GM21619 (cell line): Measurements from ENCODE around the gene ELMO1.

Experiments used
- ATAC-seq: cut with Tn5 transposase; IDR thresholded peaks from one replicate; pipeline ENCODE4 v1.9.1; 2021; ENCODE audit not compliant: unreplicated experiment

The ELMO1 gene

DNA sequence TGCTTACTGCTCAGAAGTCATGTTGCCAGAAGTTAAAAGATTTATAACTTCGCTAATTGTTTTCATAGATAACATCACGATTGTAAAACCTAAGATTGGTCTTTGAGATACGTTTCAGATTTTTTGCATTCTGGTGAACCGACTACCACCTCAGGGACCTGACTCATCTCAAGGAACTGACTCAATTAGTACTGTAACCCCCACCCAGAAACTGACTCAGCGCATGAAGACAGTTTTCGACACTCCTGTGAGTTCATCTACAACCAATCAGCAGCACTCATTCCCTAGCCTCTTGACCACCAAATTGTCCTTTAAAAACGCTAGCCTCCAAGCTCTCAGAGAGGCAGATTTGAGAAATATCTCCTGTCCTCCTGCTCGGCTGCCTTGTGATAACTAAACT, 72.3 kb downstream of the ELMO1 start:
- no peak for ATAC-seq

DNA sequence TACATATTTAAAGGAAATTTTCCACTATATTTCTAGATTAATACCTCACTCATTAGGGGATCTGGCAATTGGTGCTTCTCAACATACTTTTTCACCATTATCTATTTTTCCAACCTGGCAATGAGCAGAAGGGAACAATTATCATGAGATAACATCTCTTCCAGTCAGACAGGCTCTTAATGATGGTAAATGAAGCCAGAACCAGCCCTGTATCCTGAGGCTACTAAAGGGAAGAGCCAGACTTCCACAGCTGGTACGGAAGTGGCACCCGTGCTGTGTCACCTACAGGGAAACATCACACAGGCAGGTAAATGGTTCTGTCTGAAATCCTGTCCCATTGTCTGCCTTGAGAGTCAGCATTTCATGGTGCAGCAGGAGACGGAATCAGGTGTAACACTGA, 75.9 kb downstream of the ELMO1 start:
- no peak for ATAC-seq

DNA sequence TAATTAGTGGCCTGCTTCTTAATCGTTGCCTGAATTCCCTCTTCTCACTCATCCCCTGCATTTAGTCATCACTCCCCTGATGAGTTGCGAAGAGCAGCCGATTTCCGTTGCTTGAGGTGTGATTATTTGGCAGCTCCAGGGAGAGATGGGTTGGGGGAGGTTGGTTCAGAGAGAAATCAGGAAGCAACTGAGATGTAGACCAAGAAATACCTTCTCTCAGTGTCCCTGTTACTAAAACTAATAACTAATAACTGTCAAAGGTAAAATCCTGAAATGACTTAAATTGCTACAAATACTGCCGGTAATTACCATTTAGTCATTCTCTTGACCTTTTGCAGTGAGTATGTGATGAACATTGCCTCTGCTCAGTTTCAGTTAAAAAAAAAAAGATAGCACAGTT, 76.9 kb downstream of the ELMO1 start:
- ATAC-seq: no peak

DNA sequence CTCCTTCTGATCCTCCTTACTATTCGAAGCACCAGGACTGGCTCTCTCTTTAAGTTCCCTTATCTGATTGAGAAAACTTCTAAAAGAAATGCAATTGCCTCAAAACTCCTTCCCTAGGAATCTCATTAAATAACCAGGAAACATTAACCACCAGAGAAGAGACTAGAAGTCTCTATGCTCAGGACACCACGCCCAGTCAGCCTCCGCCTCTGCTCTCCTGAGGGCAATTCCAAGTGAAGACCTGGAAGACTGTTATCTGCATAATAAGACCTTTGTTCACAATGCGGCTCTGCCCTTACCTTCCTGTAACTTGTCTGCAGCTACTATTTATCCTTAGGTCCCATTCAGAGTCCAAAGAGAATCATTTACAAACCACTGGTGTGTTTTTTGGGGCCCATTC, 78.8 kb downstream of the ELMO1 start:
- no peak for ATAC-seq

DNA sequence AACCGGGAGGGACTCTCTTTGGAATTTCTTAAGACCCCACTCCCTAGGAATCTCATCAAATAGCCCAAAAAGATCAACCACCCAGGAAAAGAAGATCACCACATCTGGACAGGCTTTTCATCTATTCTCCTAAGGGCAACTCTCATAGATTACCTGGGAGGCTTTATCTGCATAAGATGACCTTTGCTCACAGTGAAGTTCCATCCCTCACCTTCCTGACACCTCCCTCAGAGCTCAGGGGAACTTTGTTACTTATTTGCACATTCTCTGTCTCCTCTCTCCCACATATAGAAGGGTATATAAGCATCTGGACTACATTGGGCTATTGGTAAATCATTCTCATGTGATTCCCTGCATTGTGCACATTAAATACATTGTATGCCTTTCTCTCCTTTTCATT, 80.1 kb downstream of the ELMO1 start:
- no peak for ATAC-seq

DNA sequence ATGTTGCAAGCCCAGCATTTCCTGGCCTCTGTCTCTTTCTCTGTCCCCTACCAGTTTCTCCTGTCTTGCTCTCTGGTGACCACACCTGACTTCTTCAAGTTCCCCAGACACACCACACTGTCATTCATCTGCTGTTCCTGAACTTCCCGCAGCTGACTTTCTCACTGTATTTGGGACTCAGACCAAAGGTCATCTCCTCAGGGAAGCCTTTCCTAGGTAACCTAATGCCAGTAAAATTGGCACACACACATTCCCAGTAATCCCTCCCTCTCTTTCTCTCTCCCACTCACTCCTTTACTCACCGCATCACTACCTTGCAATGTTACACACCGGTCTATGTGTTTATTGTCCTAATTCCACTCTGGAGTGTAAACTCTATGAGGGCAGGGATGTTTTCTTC, 81.7 kb downstream of the ELMO1 start:
- no peak for ATAC-seq

DNA sequence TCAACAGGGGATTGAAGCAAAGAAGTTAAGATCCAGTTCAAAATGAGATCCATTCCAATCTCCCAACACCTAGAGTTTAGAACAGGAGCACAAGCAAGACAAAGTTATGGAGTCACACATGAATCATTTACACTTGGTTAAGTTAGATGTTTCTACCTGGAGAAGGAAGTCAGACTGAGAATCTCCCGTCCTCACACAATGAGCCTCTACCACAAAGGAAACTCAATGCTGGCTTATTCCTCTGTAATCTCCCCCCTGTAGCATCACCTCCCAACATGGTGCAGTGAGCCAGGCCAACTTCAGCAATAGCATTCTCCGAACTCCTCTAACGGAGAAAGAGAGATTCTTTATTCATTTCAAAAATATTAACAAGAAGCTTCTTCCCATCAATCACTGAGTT, 82.2 kb downstream of the ELMO1 start:
- no peak for ATAC-seq

DNA sequence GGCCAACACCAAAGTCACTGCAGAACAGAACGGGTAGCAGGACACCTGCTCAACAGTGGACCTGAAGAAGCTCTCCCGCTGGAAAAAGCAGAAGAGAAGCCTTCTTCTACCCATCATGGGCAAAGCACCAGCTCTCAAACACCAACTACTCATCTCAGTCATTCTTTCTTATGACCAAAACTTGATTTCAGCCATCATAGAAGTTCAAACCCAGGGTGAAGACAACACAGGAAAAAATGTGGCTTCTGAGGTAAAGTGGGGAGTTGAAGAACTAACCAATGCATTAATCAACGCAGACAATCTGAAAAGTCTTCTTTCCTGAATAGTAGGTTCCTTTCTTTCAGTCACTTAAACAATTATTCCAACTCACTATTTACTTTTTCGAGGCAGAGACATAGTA, 83.3 kb downstream of the ELMO1 start:
- no peak for ATAC-seq

DNA sequence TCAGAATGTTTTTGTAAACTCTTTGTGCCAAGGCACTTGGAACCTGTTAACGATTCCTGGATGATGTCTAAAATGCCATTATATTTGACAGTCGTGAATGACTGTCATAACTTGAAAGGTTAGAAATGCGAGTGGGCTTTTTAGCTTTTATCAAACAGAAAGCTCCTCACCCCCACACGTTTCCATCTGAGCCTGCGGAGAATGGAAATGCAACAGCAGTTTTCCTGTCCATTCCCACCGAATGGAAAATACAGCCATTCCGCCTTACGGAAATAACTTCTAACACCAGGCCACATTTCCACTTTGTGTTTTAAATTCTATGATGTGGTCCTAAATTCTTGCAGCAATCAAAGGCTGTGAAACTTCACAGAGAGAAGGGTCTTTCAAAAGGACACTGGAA, 83.8 kb downstream of the ELMO1 start:
- ATAC-seq: no peak

DNA sequence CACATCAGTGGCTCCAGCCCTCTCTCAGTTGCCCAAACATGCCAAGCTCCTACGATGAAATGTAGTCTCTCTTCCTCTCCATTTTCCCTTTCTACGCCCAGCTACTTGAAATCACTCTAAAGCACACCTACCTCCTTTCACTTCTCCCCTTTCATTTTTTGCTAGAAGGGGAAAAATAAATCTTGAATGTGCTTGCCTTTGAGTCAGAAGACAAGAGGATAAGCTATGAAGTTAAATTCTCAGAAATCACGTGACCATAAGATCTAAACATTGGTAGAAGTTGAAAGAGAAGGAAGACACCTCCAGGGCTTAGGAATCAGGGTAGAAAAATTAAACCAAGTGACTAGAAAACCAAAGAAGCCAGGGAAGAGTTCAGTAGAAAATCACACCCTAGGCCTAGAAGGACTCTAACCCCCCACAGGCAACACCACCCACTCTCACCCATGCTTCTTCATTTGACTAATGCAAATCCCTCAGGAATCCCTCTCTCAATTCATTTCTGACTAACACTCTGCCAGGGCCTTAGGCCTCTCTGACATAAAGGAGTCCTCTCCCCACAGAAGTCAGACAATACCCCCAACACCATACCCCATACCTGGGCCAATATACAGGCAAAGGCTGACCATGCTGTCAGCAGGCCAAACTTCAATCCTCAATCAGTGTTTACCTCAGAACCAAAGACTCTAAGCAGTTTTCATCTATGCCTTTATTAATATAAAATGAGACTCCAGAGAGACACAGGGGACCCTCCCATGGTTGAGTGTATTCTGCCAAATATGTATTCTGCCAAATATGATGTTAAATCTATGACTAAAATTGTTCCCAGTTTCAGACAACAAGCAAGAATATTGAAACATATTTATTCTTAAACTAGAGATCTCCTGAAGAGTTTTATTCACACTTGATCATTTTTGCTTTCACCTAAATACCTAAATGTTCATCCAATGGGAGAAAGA, 84.8 kb downstream of the ELMO1 start:
- ATAC-seq: no peak

DNA sequence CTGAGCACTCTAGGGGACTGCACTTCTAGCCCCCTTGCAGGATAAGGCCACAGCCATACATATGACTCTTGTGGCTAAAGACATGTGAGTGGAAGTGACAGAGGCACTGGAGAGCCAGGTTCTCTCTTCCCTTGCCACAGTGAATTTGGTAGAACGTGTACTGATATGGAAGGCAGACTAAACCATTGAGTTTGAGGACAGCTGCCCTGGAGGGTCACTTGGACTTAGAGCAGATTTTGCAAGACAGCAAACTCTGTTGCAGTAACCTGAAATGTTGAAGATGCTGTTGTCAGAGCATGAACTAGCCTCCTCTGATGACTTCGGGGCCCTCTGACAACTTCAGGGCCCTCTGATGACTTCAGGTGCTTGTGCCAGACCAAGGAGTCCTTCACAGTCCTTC, 85.9 kb downstream of the ELMO1 start:
- no peak for ATAC-seq

DNA sequence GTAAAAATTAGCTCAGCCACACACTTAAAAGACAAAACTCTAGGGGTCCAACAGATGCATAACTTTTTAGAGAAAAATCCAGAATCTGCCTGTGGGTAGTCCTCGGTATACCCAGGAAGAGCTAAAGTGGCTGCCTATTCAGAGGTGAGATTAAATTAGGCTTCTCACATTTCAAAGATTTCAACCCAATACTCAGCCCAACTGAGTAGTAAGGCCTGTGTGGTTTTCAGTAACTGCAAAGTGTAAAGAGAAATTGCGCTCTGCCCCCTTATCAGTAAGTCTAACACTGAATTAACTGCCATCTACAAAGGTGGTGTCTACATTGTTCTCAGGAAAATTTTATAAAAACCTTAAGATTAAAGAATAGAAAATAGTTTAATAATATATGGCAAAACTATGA, 88.2 kb downstream of the ELMO1 start:
- ATAC-seq: no peak

DNA sequence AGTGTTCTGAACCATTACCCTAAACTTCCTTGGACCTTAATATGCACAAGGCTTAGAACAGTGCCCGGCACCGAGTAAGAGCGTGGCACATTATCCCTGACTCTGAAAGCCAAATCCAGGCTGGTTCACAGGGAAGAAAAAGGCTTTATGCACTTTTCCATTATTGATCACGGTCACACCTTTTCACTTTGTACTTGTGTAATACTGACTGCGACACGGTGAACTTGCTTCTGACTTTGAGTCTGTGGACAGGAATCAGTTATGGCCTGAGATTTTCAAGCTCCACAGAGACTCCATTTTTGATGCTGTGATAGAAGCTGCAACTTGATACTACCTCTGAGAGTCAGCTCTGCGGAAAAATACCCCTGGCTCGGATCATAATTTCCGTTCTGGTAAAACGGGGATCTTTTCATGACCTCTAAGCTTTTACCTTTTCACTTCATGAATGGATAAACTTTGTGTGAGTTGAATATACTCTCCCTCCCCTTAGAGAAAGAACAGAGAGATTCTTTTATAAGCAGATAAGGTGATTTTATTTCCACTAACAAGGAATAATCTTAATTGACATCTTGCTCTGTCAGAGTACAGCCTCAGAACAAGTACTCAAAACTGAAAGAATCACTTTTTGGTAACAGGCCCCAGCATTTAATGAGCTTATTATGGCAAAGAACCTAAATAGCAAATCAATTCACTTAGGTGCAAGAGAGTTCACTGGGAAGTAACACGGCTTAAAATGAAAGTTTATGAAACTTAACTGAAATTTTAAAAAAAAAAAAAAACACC, 88.8 kb downstream of the ELMO1 start:
- no peak for ATAC-seq

DNA sequence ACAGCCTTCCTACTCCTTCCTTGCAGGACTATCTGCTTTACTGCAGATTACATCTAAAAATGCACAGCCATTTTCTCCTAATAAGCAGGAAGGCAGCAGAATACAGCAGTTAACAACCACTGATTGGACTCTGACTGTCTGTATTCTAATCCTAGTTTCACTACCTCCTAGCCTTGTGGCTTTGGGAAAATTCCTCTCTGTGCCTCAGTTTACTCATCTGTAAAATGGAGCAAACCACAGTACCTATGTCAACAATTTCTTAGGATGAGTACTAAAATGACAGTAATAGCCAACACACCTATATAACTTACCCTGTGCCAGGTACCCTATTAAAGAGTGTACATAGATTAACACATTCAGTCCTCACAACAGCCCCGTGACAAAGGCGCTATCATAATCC, 89.5 kb downstream of the ELMO1 start:
- ATAC-seq: no peak

DNA sequence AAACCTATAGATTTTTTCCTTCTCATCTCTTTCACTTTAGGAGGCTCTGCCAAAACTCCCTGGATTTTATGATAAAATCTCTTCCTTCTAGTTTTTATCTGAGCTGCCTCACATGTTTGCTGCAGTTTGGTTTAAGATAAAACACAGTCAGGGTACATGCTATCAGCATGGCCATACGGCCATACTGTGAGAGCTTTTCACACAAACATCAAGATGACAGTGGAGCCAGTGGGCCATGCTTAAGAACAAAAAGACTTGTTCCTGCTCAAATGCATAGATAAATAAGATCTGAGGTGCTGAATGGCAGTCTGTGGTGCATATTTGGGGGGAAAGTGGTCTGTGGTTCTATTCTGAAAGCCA, 91.0 kb downstream of the ELMO1 start:
- no peak for ATAC-seq

DNA sequence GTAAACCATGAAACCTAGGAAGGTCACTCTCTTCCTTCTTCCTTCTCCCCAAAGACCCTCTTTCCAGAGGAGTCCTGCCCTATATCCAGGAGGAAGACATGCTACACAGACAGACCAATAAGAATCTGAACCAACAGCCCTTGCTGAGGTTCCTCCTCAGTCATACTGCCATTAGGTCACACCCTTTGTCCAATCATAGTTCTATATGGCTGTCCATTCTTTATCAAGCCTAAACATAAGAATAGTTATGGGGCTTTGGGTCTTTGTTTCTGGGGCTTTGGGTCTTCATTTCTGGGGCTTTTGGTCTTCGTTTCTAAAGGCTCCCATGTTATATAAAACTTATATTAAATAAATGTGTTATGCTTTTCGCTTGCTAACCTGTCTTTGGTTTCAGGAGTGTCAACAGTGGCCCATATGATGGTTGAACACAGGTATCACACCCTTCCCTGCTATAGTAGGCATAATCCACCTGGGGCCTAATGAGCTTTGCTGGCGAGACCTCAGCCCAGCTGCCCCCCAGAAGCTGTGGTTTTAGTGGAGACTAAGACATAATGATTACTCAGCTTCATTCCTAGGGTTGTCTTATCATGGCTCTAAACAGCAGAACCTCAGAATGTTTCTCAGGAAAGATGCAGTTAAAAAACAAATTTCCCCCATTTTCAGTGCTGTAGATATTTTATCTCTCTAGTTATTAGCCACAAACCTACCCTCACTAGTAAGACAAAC, 91.6 kb downstream of the ELMO1 start:
- no peak for ATAC-seq

DNA sequence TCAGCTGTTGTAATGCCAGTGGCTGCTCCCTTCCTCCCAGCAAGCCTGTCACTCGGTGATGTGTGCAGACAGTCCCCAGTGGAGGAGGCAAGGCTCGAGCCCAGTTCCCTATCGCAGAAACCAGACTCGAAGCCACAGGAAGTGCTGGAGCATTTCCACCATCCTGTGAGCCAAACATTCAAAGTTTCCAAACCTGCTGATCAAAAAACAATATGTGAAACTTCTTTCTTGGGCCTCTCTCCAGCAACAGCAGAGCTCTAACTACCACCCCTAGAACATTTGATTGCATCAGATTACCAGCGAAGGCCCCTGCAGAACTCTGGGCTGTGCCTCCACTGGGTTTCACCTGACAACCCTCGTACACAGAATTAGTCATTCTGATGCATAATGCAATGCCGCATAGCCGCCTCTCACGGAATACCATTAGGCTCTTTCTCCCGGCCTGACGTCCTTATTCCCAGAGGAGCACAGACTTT, 94.0 kb downstream of the ELMO1 start:
- ATAC-seq: peak; percentile 48

DNA sequence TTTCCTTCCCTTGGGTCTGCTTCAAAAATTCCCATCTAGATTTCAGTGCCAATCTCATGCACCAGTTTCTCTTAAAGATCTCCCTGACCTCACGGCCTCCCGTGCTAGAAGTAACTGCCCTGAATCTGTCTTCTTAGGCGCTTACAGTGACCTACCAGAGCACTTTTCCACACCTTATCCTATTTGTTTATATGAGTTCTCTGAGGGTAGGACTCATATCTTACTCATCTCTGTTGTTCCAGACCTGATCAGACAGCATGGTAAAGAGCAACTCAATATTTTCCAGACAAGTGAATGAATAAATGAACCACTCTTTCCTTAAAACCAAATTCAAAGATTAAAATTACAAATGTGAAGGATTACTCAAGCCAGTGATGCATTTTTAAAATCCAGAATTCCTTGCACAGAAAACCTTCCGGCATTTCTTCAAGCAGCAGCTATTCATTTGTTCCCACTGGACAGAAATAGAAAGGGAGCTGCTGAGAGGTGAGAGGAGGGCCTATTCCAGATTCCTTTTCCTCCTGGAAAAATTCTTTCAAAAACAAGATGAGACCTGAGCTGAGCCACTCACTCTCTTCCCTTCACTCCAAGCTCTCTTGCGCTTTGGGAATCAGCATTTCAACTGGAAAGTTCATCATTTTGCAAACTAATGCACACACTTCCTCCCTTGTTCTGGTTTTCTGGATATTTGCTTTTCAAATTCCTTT, 94.6 kb downstream of the ELMO1 start:
- no peak for ATAC-seq

DNA sequence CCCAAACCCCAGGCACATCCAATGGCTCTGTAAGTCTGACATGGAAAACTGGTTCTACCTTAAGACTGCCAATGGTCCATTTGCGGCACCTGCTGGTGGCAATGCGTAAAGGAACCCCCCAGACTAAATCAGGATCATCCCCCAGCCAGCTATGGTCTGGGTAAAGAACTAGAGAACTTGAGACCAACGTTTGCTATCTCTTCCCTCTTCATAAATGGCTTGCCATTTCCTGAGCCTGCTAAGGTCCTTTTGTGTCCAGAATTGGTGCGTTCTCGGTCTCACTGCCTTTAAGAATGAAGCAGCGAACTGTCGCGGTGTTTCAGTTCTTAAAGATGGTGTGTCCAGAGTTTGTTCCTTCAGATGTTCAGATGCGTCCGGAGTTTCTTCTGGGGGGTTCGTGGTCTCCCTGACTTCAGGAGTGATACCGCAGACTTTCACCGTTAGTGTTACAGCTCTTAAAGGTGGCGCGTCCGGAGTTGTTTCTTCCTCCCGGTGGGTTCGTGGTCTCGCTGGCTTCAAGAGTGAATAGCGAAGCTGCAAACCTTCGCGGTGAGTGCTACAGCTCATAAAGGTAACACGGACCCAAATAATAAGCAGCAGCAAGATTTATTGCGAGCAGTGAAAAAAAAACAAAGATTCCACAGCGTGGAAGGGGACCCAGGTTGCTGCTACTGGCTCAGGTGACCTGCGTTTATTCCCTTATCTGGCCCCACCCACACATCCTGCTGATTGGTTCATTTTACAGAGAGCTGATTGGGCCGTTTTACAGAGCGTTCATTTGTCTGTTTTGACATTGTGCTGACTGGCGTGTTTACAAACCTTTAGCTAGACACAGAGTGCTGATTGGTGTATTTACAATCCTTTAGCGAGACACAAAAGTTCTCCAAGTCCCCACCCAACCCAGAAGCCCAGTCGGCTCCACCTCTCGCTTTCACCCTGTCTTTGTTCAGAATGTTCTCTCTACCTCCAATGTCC, 95.4 kb downstream of the ELMO1 start:
- ATAC-seq: peak; percentile 52
